Measurements from ENCODE around the gene PAK5.

The PAK5 gene

DNA sequence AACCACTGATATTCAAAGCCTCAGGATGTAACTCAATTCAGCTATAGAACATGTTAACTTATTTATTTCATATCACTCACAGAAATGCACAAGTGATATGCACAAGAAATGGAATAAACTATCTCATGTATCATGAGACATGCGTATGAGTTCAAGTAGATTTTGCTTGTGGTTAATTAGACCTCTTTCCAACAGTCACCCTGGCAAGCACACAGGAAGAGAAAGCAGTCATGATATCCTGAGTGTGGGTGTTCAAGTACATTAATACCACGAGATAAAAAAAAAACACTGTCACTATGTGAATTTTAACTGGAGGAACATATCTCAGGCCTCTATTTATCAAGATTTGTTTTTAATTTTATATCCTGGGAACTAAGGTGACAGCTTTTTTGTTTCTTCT, 260.3 kb downstream of the PAK5 start:
- DNase-seq, result no peak

DNA sequence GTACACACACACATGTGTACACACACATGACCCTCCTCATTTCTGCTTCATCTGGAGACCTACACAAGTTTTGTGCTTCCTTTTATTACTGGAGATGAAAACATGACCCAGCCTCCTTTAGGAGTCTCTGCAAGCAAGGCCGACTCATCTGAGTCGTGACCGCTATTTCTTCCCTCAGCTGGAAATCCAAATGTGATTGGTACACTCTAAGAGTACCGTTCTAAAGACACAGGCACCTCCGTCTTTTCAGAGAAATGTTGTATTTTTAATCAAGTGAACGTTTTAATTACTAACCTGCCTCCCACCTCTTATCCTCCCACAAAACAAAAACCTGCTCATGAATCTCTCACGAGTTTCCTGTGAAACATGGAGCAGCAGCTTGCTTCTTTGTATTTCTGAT, 261.5 kb downstream of the PAK5 start:
- no peak for DNase-seq

- no peak for DNase-seq
Observed at GRCh38 chr20:9576695-9577094, 262.2 kb downstream of the PAK5 start.

GRCh38 chr20:9575836-9576235, 263.0 kb downstream of the PAK5 start:
- no peak for DNase-seq

DNA sequence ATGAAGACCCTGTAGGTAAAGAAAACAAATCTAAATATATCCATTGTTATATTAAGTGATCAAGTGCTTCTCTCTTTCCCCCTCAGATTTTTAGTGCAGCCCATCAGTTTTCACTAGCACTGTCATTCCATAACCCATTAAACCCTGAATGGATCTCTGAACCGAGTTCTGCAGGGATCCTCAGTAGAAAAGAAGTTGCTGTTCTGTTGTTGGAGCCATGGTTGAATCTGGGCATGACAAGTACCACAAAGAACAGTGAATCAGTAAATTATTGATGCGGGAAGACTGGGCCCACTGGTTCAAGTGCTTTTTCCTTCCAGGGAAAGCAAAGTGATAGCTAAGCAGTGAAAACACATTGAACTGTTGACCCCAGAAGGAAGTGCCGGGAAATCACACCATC, 264.1 kb downstream of the PAK5 start:
- DNase-seq, result no peak

DNA sequence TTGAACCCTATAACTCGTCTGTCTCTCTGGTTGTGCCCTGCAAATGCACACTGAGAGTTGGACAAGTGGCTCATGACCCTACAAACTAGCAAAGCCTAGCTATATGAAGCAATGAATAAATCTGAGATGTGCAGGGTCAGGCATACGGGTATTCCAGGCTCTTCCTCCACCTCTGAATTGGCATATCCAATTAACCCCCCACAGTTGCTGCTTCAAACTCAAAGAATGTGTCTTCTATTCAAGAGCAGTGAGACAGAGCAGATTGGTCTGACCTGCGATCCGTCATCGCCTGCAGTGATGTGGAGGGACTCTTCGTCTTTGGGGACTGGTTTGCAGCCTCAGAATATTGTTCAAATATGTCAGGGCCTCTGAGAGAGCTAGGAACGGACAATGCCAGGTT, 264.7 kb downstream of the PAK5 start:
- no peak for DNase-seq

- DNase-seq, result peak in 3 of 58 donors; percentile 0 to 20 (median 9)
Observed at GRCh38 chr20:9573335-9574151, 265.3 kb downstream of the PAK5 start.

DNA sequence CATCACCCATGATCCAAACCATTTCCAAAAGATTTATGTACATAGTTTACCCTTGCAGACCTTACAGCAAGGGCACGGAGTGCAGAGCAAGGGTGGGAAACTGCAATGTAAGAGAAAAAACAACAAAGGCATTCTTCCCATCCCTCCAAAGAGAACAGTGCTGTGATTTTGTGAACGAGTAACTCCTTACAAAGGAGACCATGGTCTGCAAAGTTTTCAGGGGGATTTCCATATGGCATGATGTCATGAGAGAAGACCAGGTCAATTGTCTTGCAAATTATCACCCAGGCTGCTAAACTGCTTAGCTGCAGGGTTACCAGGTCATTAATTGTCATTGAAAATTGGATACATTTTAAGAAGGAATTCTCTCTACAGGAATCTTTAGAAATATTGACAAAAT, 266.2 kb downstream of the PAK5 start:
- DNase-seq, result no peak

- DNase-seq, result no peak
Observed at GRCh38 chr20:9571783-9572182, 267.1 kb downstream of the PAK5 start.

- DNase-seq, result no peak
Observed at GRCh38 chr20:9570612-9571011, 268.3 kb downstream of the PAK5 start.

DNA sequence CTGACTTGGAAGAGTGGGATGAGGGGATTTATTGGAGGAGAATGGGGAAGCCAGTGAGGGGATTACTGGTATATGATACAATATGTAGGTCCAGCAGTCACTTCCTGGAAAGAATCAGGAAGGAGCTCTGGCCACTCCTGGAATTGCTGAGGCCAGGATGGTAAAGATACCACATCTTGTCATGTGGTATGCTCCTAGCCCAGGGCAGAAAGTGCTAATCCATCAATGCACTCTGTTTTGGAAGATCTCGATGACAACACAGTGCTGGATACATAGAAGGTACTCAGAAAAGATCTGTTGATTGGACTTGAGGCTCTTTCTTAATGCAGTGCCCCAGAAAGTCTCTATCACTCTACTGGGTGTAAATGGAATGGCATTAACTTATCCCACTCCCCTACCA, 271.9 kb downstream of the PAK5 start:
- no peak for DNase-seq

DNA sequence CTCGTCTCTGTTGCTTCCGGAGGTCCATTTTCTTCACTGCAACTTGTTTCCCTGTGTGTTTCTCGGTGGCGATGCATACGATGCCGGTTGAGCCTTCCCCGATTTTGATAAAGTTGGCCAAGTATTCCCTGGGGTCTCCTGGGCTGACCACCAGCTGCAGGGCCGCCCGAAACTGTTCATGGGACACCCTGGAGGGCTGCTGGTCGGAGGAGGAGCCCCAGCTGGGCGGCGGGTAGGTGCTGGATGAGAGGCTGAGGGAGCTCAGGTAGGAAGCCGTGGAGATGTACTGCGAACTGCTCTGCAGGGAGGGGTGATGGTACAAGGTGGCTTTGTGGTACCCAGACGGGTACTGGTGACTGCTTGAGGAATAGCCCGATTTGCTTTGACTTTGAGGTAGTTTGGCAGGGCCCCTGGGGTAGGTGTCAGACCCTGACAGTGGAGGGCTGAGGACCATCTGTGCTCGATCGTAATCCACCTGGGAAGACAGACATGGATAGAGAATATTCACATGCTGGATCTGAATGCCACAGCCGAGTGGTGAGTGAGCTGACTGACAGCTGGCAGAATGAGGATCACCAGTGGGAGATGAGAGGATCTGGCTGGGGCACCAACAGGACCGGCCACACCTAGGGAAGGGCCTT, 272.8 kb downstream of the PAK5 start:
- DNase-seq, result no peak

DNA sequence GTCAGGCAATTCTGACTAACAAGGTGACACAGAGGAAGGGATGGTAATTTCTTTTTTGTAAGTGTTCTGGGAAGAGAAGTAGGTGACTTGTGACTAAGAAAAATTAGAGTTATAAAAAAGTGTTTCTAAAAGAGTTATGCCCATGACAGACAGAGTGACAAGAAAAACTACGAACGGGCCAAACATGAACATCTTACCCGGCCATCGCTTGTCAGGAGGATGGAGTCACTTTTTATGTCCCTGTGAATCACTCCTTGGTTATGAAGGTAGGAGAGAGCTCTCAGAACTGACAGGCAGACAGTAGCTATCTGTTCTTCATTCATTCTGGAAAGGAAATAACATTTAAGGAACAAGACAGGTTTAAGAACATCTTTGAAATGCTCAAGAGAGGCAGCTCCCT, 281.5 kb downstream of the PAK5 start:
- no peak for DNase-seq

DNA sequence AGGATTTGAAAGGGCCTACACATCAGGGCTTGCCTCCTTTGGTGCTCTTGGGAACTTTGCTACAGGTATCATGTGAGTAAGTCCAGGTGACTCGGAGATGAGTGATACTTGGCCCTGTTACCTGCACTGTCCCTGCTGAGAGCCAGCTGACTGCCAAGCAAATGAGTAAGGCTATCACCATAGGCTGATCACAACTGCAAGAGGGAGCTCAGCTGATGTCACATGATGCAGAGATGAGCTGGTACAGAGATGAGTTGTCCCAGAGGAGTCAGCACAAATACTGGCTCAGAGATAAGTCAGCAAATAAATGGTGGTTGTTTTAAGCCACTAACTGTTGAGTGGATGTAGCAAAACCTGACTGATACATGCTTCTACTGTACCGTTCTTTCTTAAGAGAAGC, 283.1 kb downstream of the PAK5 start:
- no peak for DNase-seq

GRCh38 chr20:9551808-9552550, 286.9 kb downstream of the PAK5 start:
- DNase-seq, result no peak

DNA sequence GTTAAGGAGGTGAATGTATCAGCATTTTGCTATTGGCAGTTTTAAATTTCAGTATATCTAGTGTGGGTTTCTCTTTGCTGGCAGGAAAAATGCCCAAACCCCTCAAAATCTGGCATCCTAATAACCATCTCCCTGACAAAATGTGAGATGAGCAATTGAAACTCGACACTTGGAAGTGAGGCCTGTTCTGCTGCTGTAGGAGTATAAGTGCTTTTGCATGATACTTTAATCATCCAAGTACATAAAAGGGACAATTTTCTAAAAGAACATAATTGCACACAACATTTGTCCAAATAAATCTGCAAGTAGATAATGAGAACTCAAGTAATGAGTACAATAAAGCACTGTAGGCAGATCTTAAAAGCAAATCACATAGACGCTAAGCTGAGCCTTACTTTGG, 288.0 kb downstream of the PAK5 start:
- DNase-seq, result no peak

DNA sequence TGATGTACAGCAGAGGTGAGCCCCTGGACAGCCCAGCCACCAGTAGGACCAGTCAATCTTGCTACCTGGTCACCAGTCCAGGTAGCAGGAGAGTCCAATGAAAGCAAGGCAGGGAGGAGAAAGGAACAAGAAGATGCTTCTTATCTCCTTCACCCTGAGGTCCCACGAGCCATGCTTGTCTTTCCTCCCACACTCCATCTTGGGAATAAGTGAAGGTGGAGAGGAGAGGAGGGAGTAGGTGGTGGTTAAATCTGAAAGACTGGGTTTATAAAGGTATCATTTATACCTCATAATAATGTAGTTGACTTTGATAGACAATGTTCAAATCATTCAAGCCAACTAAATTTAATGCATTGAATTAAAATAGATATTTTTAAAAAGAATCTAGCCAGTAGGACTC, 288.6 kb downstream of the PAK5 start:
- no peak for DNase-seq

GRCh38 chr20:9543214-9543613, 295.7 kb downstream of the PAK5 start:
- DNase-seq, result no peak

- DNase-seq, result no peak
Observed at GRCh38 chr20:9535449-9535848, 303.4 kb downstream of the PAK5 start.

DNA sequence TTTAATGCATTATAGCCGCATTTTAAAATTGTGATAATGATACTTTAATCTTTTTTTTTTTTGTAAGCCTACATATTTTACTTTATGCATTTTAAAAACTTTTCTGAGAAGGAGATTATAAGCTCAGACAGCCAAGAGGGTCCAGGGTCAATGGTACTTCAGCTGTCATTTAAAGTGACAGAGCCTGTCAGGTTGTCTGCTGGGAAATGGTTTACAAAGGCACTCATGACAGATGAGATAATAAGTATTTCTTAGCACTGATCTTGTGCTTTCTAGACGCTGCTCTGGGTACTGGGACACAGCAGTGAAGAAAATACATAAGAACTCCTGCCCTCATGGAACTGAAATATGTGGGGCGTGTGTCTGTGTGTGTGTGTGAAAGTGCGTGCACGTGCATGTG, 304.9 kb downstream of the PAK5 start:
- no peak for DNase-seq

- DNase-seq, result no peak
Observed at GRCh38 chr20:9532069-9532838, 306.6 kb downstream of the PAK5 start.

DNA sequence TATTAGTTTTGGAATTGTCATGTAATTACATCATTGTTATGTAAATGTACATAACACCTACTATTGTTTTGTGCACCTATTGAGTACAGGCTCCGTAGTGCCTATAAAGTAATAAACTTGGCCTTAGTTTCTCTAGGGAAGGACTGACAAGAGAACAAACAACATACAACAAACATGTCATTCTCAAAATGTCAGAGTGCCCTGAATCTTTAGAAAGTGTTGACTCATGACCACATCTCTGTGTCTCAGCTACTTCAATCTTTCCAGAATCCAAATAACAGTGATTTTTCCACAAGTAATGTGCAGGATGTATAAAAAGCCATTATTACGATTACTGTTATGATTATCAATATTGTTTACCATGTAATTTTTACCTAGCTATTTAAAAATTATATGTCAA, 307.3 kb downstream of the PAK5 start:
- DNase-seq, result no peak
